Upper lobe of left lung (tissue), 6 donors: Measurements from ENCODE around the gene ESYT1. TPM values are rescaled to one million over a fixed set of nuclear protein-coding genes. Genes with fewer than 3 reads are reported as not detected.

ENCODE experiments used
- ATAC-seq, 2 donors: fragments of 200-7000 bp; cut with Tn5 transposase; one replicate each; pipeline ENCODE4 v1.9.1; 2022; ENCODE audit warnings: mild to moderate bottlenecking in 2 of 2, moderate library complexity in 2 of 2; ENCODE audit not compliant: low FRiP score in 2 of 2
- DNase-seq, 2 donors: peaks; one replicate each; pipeline ENCODE4 v3.0.0-alpha.2; 2019 to 2020
- H3K27ac ChIP-seq, 4 donors: fragments of 200-600 bp; sonication (generic); one replicate each; pipeline ENCODE4 v1.5.1; 2016 to 2019
- H3K27me3 ChIP-seq, 4 donors: fragments of 200-600 bp; sonication (generic); one replicate each; pipeline ENCODE4 v1.5.1; 2017 to 2019
- H3K36me3 ChIP-seq, 4 donors: fragments of 200-600 bp; sonication (generic); one replicate each; pipeline ENCODE4 v1.5.1; 2016 to 2019
- H3K4me1 ChIP-seq, 4 donors: fragments of 200-600 bp; sonication (generic); one replicate each; pipeline ENCODE4 v1.5.1; 2018 to 2019
- H3K4me3 ChIP-seq, 4 donors: fragments of 200-600 bp; sonication (generic); one replicate each; pipeline ENCODE4 v1.5.1; 2017 to 2019; ENCODE audit warnings: mild to moderate bottlenecking in 2 of 4, moderate library complexity in 1 of 4
- H3K9me3 ChIP-seq, 4 donors: fragments of 200-600 bp; sonication (generic); one replicate each; pipeline ENCODE4 v1.5.1; 2018 to 2019
- EP300 ChIP-seq, 4 donors: sonication (generic); formaldehyde crosslinking; IDR thresholded peaks; one replicate each; pipeline ENCODE4 v1.5.1; 2017; ENCODE audit warnings: antibody characterized with exemption in 4 of 4, control low read depth in 2 of 4
- POLR2A ChIP-seq, 4 donors: fragments of 450-650 bp; IDR thresholded peaks; one replicate each; pipeline ENCODE4 v1.5.1; 2016 to 2017; ENCODE audit warnings: antibody characterized with exemption in 4 of 4, mild to moderate bottlenecking in 2 of 4
- POLR2AphosphoS5 ChIP-seq, 2 donors: sonication (generic); formaldehyde crosslinking; IDR thresholded peaks; one replicate each; pipeline ENCODE4 v1.5.1; 2017; ENCODE audit warnings: antibody characterized with exemption in 2 of 2
- WGBS, 2 donors: methylation state at CpG; one replicate each; pipeline ENCODE4 v1.1.5; 2017 to 2018; 5-methylcytosine and 5-hydroxymethylcytosine counted together
- total RNA-seq, 6 donors: library from RNA; depleted of rRNA in 4 of 6; stranded (reverse); fragments of >200 nt in 4 of 6; gene quantifications; one replicate each; pipeline versions ENCODE4 v1.1.0 to v1.2.1, GENCODE V29; 2016 to 2021
- TF ChIP-seq, protein P1 (sequence below), 6 experiments: fragments of 450-650 bp in 4 of 6; fragments of 200-600 bp in 2 of 6; sonication (generic) in 2 of 6; IDR thresholded peaks; one replicate each; pipeline ENCODE4 v1.5.1; 2016 to 2019; ENCODE audit warnings: antibody characterized with exemption in 6 of 6
- donor health status: DM: no; HTN: no; CAD: no; lungs with moderate emphysema.
- donor health status: DM: no; HTN: yes; CAD: no; lungs with severe emphysema.

Gene ESYT1
- total RNA-seq, 6 donors from 2014 or later: 73.9 to 132 (median 112) TPM

DNA sequence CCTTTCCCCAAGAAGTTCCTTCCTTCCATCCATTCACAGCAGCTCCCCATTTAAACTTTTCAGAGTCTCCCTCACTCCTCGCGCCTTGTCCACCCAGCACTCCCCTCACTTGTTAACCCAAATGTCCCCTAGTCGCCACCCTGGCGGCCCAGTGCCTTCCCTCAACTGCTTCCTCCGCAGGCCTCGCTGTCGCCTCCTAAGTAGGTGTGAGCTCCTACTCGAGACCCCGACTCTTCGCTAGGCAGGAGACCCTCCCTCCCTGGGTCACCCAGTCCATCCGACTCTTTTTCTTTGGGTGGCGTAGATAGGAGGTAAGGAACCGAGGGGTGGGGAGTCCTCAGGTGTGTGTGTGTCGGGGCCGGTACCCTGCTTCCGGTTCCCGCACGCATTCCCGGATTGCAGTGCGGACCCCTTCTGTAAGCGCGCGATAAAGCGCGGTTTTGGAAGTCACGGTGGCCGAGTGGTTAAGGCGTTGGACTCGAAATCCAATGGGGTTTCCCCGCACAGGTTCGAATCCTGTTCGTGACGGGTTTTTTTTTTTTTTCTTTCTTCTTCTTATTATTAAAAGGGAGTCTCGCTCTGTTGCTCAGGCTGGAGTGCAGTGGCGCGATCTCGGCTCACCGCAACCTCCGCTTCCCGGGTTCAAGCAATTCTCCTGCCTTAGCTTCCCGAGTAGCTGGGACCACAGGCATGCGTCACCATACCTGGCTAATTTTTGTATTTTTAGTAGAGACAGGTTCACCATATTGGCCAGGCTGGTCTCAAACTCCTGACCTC is 62.0 kb downstream of the ESYT1 start:
- Histone ChIP-seq H3K27me3 (no peaks in the 10 kb centered on the region), H3K9me3 (no peaks in the 10 kb centered on the region), H3K27ac (peak overlapping the region; percentile 90 to 97 (median 92)), H3K4me3 (peak overlapping the region; percentile 67 to 98 (median 94)), H3K36me3 (peaks cover 0 to 15% (median 11%) of the 10 kb centered on the region in 4 donors), H3K4me1 (peaks cover 19 to 31% (median 24%) of the 10 kb centered on the region in 4 donors)
- 2% methylated on average over 35 to 42 of the region's 42 CpGs for WGBS, 2 donors
- ATAC-seq: peak; percentile 78 to 89
- DNase-seq: peak; percentile 85 to 90
- TF ChIP-seq POLR2A (IDR thresholded peaks at IDR 0.05) (peak in 1 of 4 donors; percentile 42), POLR2AphosphoS5 (IDR thresholded peaks at IDR 0.05) (peak in 1 of 2 donors; percentile 49), EP300 (IDR thresholded peaks at IDR 0.05) (no peak)
- TF ChIP-seq, protein P1, sequence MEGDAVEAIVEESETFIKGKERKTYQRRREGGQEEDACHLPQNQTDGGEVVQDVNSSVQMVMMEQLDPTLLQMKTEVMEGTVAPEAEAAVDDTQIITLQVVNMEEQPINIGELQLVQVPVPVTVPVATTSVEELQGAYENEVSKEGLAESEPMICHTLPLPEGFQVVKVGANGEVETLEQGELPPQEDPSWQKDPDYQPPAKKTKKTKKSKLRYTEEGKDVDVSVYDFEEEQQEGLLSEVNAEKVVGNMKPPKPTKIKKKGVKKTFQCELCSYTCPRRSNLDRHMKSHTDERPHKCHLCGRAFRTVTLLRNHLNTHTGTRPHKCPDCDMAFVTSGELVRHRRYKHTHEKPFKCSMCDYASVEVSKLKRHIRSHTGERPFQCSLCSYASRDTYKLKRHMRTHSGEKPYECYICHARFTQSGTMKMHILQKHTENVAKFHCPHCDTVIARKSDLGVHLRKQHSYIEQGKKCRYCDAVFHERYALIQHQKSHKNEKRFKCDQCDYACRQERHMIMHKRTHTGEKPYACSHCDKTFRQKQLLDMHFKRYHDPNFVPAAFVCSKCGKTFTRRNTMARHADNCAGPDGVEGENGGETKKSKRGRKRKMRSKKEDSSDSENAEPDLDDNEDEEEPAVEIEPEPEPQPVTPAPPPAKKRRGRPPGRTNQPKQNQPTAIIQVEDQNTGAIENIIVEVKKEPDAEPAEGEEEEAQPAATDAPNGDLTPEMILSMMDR (IDR thresholded peaks at IDR 0.05): no peak

DNA sequence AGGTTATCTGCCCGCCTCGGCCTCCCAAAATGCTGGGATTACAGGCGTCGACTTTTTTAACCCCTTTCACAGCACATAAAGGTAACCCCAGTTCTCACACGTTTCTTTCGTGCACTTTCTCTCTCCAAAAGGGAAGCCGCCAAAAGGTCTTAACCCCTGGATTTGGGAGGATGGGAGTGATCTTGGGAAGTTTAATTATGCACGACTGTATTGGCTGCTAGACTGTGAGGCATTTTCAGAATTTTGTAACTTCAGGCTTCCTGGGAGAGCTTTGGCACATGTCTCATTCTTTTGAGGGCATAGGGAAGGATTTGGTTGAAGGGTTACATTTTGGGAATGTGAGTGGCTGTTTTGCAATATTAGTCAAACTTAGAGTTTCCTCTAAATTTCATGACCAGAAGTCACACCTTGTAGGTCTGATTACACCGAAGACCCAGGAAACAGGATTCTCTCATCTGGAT is 62.7 kb downstream of the ESYT1 start:
- WGBS, 2 donors: 25 to 29% methylated on average over 9 of the region's 9 CpGs
- ATAC-seq (no peak), DNase-seq (no peak)
- Histone ChIP-seq H3K4me1 (peaks cover 19 to 31% (median 24%) of the 10 kb centered on the region in 4 donors), H3K27ac (peak overlapping the region; percentile 90 to 97 (median 92)), H3K27me3 (no peaks in the 10 kb centered on the region), H3K4me3 (peak overlapping the region in 3 of 4 donors; percentile 91 to 98 (median 97)), H3K36me3 (peaks cover 0 to 9% (median 5%) of the 10 kb centered on the region in 4 donors), H3K9me3 (no peaks in the 10 kb centered on the region)
- TF ChIP-seq POLR2AphosphoS5 (IDR thresholded peaks at IDR 0.05): no peak
- TF ChIP-seq EP300 (IDR thresholded peaks at IDR 0.05): no peak
- TF ChIP-seq, protein P1 (IDR thresholded peaks at IDR 0.05): no peak
- TF ChIP-seq POLR2A (IDR thresholded peaks at IDR 0.05): no peak

- no peak for DNase-seq
- Histone ChIP-seq H3K4me1 (peaks cover 12 to 22% (median 19%) of the 10 kb centered on the region in 4 donors), H3K27me3 (no peaks in the 10 kb centered on the region), H3K4me3 (no peak overlapping the region), H3K36me3 (no peaks in the 10 kb centered on the region), H3K9me3 (no peaks in the 10 kb centered on the region), H3K27ac (no peak overlapping the region)
- TF ChIP-seq, protein P1 (IDR thresholded peaks at IDR 0.05): no peak
- ATAC-seq: no peak
These were observed 64.5 kb downstream of the ESYT1 start for GRCh38 chr12:56192582-56192981.

- peaks cover 7 to 17% (median 13%) of the 10 kb centered on the region in 4 donors for H3K4me1 ChIP-seq
- no peak overlapping the region for H3K4me3 ChIP-seq
- TF ChIP-seq POLR2AphosphoS5 (IDR thresholded peaks at IDR 0.05) (no peak), POLR2A (IDR thresholded peaks at IDR 0.05) (no peak), EP300 (IDR thresholded peaks at IDR 0.05) (no peak)
- TF ChIP-seq, protein P1 (IDR thresholded peaks at IDR 0.05): peak; percentile 80 to 88 (median 84)
- DNase-seq (peak in 1 of 2 donors; percentile 67), ATAC-seq (peak in 1 of 2 donors; percentile 36)
- no peak overlapping the region for H3K27ac ChIP-seq
- no peaks in the 10 kb centered on the region for H3K36me3 ChIP-seq
- WGBS, 2 donors: 53 to 56% methylated on average over 1 of the region's 1 CpG
- no peaks in the 10 kb centered on the region for H3K9me3 ChIP-seq
- H3K27me3 ChIP-seq: no peaks in the 10 kb centered on the region
These were observed 65.0 kb downstream of the ESYT1 start for GRCh38 chr12:56193025-56193578.

Other genes starting within 250 kb of the ESYT1 start
- gene PYM1, start 200.4 kb upstream of the ESYT1 start, total RNA-seq: 10 to 100 TPM; 23.0 to 47.3 (median 32.8) TPM
- 100 to 1,000 TPM in 1 of 6 donors, 10 to 100 TPM in 5; 16.7 to 251 (median 37.3) TPM for gene DGKA, start 197.1 kb upstream of the ESYT1 start, total RNA-seq
- gene PMEL, start 162.2 kb upstream of the ESYT1 start, total RNA-seq: 10 to 100 TPM in 1 of 6 donors, 1 to 10 TPM in 4, under 1 TPM in 1; 0.91 to 45.1 (median 1.5) TPM
- 10 to 100 TPM; 11.7 to 27.9 (median 21.7) TPM for gene CDK2, start 161.4 kb upstream of the ESYT1 start, total RNA-seq
- 100 to 1,000 TPM in 4 of 6 donors, 10 to 100 TPM in 2; 53.4 to 139 (median 116) TPM for gene RAB5B, start 154.2 kb upstream of the ESYT1 start, total RNA-seq
- 10 to 100 TPM; 12.8 to 36.3 (median 21.9) TPM for gene SUOX, start 131.0 kb upstream of the ESYT1 start, total RNA-seq
- gene IKZF4, start 107.2 kb upstream of the ESYT1 start, total RNA-seq: 10 to 100 TPM in 1 of 6 donors, 1 to 10 TPM in 5; 5.6 to 23.0 (median 9.3) TPM
- 100 to 1,000 TPM in 3 of 6 donors, 10 to 100 TPM in 3; 15.3 to 570 (median 150) TPM for gene RPS26, start 86.3 kb upstream of the ESYT1 start, total RNA-seq
- 100 to 1,000 TPM in 3 of 6 donors, 10 to 100 TPM in 3; 56.8 to 171 (median 101) TPM for gene ERBB3, start 48.1 kb upstream of the ESYT1 start, total RNA-seq
- 100 to 1,000 TPM in 1 of 6 donors, 10 to 100 TPM in 5; 36.7 to 103 (median 70.7) TPM for gene PA2G4, start 23.7 kb upstream of the ESYT1 start, total RNA-seq
- 1,000 to 10,000 TPM; 1,377 to 3,349 (median 3,110) TPM for gene RPL41, start 11.6 kb upstream of the ESYT1 start, total RNA-seq
- gene ZC3H10, start 10.0 kb upstream of the ESYT1 start, total RNA-seq: 10 to 100 TPM in 2 of 6 donors, 1 to 10 TPM in 4; 2.1 to 22.0 (median 6.4) TPM
- 10 to 100 TPM; 10.5 to 38.4 (median 29.1) TPM for gene MYL6B, start 24.3 kb downstream of the ESYT1 start, total RNA-seq
- gene MYL6, start 30.1 kb downstream of the ESYT1 start, total RNA-seq: 1,000 to 10,000 TPM in 5 of 6 donors, 100 to 1,000 TPM in 1; 665 to 1,935 (median 1,528) TPM
- gene SMARCC2, start 61.2 kb downstream of the ESYT1 start, total RNA-seq: 100 to 1,000 TPM in 2 of 6 donors, 10 to 100 TPM in 4; 71.4 to 258 (median 93.9) TPM
- 10 to 100 TPM; 38.8 to 94.3 (median 62.1) TPM for gene RNF41, start 93.7 kb downstream of the ESYT1 start, total RNA-seq
- 10 to 100 TPM in 4 of 6 donors, 1 to 10 TPM in 2; 4.2 to 23.1 (median 17.6) TPM for gene NABP2, start 96.1 kb downstream of the ESYT1 start, total RNA-seq
- 1 to 10 TPM in 2 of 6 donors, under 1 TPM in 1, not detected in 3; 0.37 to 1.2 (median 1.1) TPM for gene SLC39A5, start 101.8 kb downstream of the ESYT1 start, total RNA-seq
- gene ANKRD52, start 130.1 kb downstream of the ESYT1 start, total RNA-seq: 10 to 100 TPM; 17.6 to 48.2 (median 28.8) TPM
- gene COQ10A, start 138.7 kb downstream of the ESYT1 start, total RNA-seq: 10 to 100 TPM; 12.8 to 26.3 (median 17.5) TPM
- 100 to 1,000 TPM in 5 of 6 donors, 10 to 100 TPM in 1; 99.9 to 201 (median 151) TPM for gene CS, start 172.1 kb downstream of the ESYT1 start, total RNA-seq
- gene CNPY2, start 187.7 kb downstream of the ESYT1 start, total RNA-seq: 100 to 1,000 TPM in 1 of 6 donors, 10 to 100 TPM in 5; 50.3 to 105 (median 61.4) TPM
- 100 to 1,000 TPM in 1 of 6 donors, 10 to 100 TPM in 5; 19.5 to 227 (median 74.4) TPM for gene PAN2, start 205.7 kb downstream of the ESYT1 start, total RNA-seq
- 1 to 10 TPM in 1 of 6 donors, under 1 TPM in 1, not detected in 4; 0.81 to 1.1 TPM for gene IL23A, start 210.6 kb downstream of the ESYT1 start, total RNA-seq
- 100 to 1,000 TPM in 5 of 6 donors, 10 to 100 TPM in 1; 96.1 to 553 (median 178) TPM for gene STAT2, start 231.8 kb downstream of the ESYT1 start, total RNA-seq
- under 1 TPM in 1 of 6 donors, not detected in 5; 0.20 TPM for gene APOF, start 234.6 kb downstream of the ESYT1 start, total RNA-seq